ENCODE data around the gene DAB1. TPM values are rescaled to one million over a fixed set of nuclear protein-coding genes. Genes with fewer than 3 reads are reported as not detected.

The DAB1 gene
- polyA plus RNA-seq, 1 donor from 2014 or later = 11.4 TPM

DNA sequence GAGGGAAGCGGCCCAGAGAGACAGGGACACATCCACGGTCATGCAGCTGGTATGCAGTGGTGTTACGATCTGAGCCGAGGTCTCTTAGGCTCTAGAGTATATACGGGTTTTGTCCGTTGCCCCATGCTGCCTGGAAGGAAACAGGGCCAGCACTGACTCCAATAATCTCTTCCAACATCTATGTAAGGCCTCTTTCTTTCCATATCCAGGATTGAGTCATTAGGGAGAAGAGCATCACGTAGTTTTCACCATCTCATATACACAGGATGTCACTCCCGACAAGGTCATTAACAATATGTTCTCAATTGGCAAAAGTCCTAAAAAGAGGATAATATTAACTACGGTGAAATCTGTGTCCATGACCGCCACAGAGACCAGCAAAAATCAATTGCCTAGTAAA is 462.4 kb downstream of the DAB1 start:
- TF ChIP-seq, protein P1, sequence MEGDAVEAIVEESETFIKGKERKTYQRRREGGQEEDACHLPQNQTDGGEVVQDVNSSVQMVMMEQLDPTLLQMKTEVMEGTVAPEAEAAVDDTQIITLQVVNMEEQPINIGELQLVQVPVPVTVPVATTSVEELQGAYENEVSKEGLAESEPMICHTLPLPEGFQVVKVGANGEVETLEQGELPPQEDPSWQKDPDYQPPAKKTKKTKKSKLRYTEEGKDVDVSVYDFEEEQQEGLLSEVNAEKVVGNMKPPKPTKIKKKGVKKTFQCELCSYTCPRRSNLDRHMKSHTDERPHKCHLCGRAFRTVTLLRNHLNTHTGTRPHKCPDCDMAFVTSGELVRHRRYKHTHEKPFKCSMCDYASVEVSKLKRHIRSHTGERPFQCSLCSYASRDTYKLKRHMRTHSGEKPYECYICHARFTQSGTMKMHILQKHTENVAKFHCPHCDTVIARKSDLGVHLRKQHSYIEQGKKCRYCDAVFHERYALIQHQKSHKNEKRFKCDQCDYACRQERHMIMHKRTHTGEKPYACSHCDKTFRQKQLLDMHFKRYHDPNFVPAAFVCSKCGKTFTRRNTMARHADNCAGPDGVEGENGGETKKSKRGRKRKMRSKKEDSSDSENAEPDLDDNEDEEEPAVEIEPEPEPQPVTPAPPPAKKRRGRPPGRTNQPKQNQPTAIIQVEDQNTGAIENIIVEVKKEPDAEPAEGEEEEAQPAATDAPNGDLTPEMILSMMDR (IDR thresholded peaks at IDR 0.05; ENCODE audit: poor library complexity, severe bottlenecking) = no peak
- TF ChIP-seq TAF1 (IDR thresholded peaks at IDR 0.05; ENCODE audit: low read depth) (no peak), SMC3 (conservative IDR thresholded peaks at IDR 0.05; ENCODE audit: poor library complexity) (no peak), MXI1 (conservative IDR thresholded peaks at IDR 0.05; ENCODE audit: poor library complexity, severe bottlenecking) (no peak), POLR2AphosphoS5 (IDR thresholded peaks at IDR 0.05) (no peak), EP300 (conservative IDR thresholded peaks at IDR 0.05; ENCODE audit: poor library complexity, severe bottlenecking) (no peak), RAD21 (conservative IDR thresholded peaks at IDR 0.05) (no peak), EZH2 (IDR thresholded peaks at IDR 0.05; ENCODE audit: borderline replicate concordance, insufficient read depth, low read length, poor library complexity, severe bottlenecking) (no peak)
- TF ChIP-seq, protein P2, sequence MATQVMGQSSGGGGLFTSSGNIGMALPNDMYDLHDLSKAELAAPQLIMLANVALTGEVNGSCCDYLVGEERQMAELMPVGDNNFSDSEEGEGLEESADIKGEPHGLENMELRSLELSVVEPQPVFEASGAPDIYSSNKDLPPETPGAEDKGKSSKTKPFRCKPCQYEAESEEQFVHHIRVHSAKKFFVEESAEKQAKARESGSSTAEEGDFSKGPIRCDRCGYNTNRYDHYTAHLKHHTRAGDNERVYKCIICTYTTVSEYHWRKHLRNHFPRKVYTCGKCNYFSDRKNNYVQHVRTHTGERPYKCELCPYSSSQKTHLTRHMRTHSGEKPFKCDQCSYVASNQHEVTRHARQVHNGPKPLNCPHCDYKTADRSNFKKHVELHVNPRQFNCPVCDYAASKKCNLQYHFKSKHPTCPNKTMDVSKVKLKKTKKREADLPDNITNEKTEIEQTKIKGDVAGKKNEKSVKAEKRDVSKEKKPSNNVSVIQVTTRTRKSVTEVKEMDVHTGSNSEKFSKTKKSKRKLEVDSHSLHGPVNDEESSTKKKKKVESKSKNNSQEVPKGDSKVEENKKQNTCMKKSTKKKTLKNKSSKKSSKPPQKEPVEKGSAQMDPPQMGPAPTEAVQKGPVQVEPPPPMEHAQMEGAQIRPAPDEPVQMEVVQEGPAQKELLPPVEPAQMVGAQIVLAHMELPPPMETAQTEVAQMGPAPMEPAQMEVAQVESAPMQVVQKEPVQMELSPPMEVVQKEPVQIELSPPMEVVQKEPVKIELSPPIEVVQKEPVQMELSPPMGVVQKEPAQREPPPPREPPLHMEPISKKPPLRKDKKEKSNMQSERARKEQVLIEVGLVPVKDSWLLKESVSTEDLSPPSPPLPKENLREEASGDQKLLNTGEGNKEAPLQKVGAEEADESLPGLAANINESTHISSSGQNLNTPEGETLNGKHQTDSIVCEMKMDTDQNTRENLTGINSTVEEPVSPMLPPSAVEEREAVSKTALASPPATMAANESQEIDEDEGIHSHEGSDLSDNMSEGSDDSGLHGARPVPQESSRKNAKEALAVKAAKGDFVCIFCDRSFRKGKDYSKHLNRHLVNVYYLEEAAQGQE (IDR thresholded peaks at IDR 0.05; ENCODE audit: borderline replicate concordance) = no peak
- Histone ChIP-seq H2AFZ (ENCODE audit: low read depth, low read length) (no peak overlapping the region), H3K9me3 (ENCODE audit: low read length) (no peaks in the 10 kb centered on the region)

DNA sequence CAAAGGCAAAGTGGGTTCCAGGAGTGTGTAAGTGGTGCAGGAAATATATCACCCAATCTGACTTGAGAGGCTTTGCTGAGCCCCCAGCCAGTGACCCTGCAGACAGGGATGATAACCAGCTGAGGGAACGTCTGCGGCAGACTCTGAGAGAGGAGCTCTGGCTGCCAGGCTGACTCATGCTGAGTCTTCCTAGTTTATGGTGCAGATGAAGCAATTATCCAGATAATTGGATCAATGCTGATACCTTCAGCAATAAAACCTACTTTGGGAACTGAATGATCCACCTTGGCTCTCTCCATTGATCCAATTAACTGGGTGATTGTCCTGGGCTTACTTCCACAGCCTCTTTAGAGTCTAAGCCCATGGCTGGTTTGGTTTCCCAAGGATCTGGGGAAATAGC is 465.3 kb downstream of the DAB1 start:
- no peaks in the 10 kb centered on the region for H3K36me3 ChIP-seq (ENCODE audit: insufficient read depth, low read length)
- TF ChIP-seq RAD21 (conservative IDR thresholded peaks at IDR 0.05) = no peak
- no peak for TF ChIP-seq TAF1 (IDR thresholded peaks at IDR 0.05; ENCODE audit: low read depth)
- no peak overlapping the region for H3K4me2 ChIP-seq (ENCODE audit: low read length)
- H3K27me3 ChIP-seq (ENCODE audit: insufficient read depth, low read depth, low read length) = no peaks in the 10 kb centered on the region
- no peaks in the 10 kb centered on the region for H3K9me2 ChIP-seq (ENCODE audit: insufficient read depth, low read length)
- no peak overlapping the region for H3K4me3 ChIP-seq (ENCODE audit: low read length)
- no peaks in the 10 kb centered on the region for H4K20me1 ChIP-seq (ENCODE audit: insufficient read depth)
- no peaks in the 10 kb centered on the region for H3F3A ChIP-seq (ENCODE audit: insufficient read depth, low read length, poor library complexity, severe bottlenecking)
- H3K9ac ChIP-seq (ENCODE audit: low read length) = no peak overlapping the region
- no peaks in the 10 kb centered on the region for H3K79me2 ChIP-seq (replicated peaks; ENCODE audit: insufficient read depth, low read length)
- H3K27ac ChIP-seq (ENCODE audit: low read length) = no peak overlapping the region
- no peaks in the 10 kb centered on the region for H3K9me3 ChIP-seq (ENCODE audit: low read length)
- no peak overlapping the region for H2AFZ ChIP-seq (ENCODE audit: low read depth, low read length)

More for the DNA sequence above, 462.4 kb downstream of the DAB1 start:
- Histone ChIP-seq H3K4me3 (ENCODE audit: low read length) (no peak overlapping the region), H3K27ac (ENCODE audit: low read length) (no peak overlapping the region), H3K36me3 (ENCODE audit: insufficient read depth, low read length) (no peaks in the 10 kb centered on the region), H3K79me2 (replicated peaks; ENCODE audit: insufficient read depth, low read length) (no peaks in the 10 kb centered on the region), H3K27me3 (ENCODE audit: insufficient read depth, low read depth, low read length) (no peaks in the 10 kb centered on the region), H3K4me2 (ENCODE audit: low read length) (no peak overlapping the region), H3K9me2 (ENCODE audit: insufficient read depth, low read length) (no peaks in the 10 kb centered on the region), H4K20me1 (ENCODE audit: insufficient read depth) (no peaks in the 10 kb centered on the region), H3K9ac (ENCODE audit: low read length) (no peak overlapping the region), H3F3A (ENCODE audit: insufficient read depth, low read length, poor library complexity, severe bottlenecking) (no peaks in the 10 kb centered on the region)

GRCh38 chr1:56957931-56958330 is 465.9 kb downstream of the DAB1 start:
- Histone ChIP-seq H3K27ac (ENCODE audit: low read length) (no peak overlapping the region), H3F3A (ENCODE audit: insufficient read depth, low read length, poor library complexity, severe bottlenecking) (no peaks in the 10 kb centered on the region), H3K9ac (ENCODE audit: low read length) (no peak overlapping the region), H3K79me2 (replicated peaks; ENCODE audit: insufficient read depth, low read length) (no peaks in the 10 kb centered on the region), H3K4me3 (ENCODE audit: low read length) (no peak overlapping the region), H3K9me2 (ENCODE audit: insufficient read depth, low read length) (no peaks in the 10 kb centered on the region), H3K27me3 (ENCODE audit: insufficient read depth, low read depth, low read length) (no peaks in the 10 kb centered on the region), H3K9me3 (ENCODE audit: low read length) (no peaks in the 10 kb centered on the region), H3K4me2 (ENCODE audit: low read length) (no peak overlapping the region), H4K20me1 (ENCODE audit: insufficient read depth) (no peaks in the 10 kb centered on the region), H3K36me3 (ENCODE audit: insufficient read depth, low read length) (no peaks in the 10 kb centered on the region), H2AFZ (ENCODE audit: low read depth, low read length) (no peak overlapping the region)
- TF ChIP-seq, protein P2 (IDR thresholded peaks at IDR 0.05; ENCODE audit: borderline replicate concordance) = no peak
- TF ChIP-seq EZH2 (IDR thresholded peaks at IDR 0.05; ENCODE audit: borderline replicate concordance, insufficient read depth, low read length, poor library complexity, severe bottlenecking) = no peak
- TF ChIP-seq EP300 (conservative IDR thresholded peaks at IDR 0.05; ENCODE audit: poor library complexity, severe bottlenecking) = no peak
- no peak for TF ChIP-seq SMC3 (conservative IDR thresholded peaks at IDR 0.05; ENCODE audit: poor library complexity)
- TF ChIP-seq MXI1 (conservative IDR thresholded peaks at IDR 0.05; ENCODE audit: poor library complexity, severe bottlenecking) = no peak
- no peak for TF ChIP-seq POLR2AphosphoS5 (IDR thresholded peaks at IDR 0.05)
- TF ChIP-seq RAD21 (conservative IDR thresholded peaks at IDR 0.05) = no peak
- no peak for TF ChIP-seq TAF1 (IDR thresholded peaks at IDR 0.05; ENCODE audit: low read depth)
- TF ChIP-seq, protein P1 (IDR thresholded peaks at IDR 0.05; ENCODE audit: poor library complexity, severe bottlenecking) = no peak

Data from neural cell (in vitro differentiated cells).